ENCODE measurements around the gene INPP5F.
"Not testable (repeated sequence)": the region's sequence is repeated elsewhere in the genome, so short reads cannot be mapped to it uniquely, and the experiment has no call there.

The INPP5F gene

DNA sequence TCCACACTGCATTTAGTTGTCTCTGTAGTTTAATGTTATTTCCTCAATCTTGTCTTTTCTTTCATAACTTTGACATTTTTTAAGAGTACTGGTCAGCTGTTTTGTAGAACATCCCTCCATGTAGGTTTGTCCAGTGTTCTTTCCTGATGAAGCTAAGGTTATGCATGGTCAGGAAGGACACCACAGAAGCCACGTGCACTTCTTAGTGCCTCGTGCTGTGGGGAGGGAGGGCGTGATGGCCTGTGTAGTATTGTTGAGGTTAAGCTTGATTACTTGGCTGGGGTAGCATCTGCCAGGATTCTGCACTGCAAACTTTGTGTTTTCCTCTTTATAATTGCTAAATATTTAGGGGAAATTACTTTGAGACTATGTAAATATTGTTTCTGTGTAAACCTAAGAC, 98.4 kb downstream of the INPP5F start:
- no peak for DNase-seq (ENCODE audit: low read depth)

DNA sequence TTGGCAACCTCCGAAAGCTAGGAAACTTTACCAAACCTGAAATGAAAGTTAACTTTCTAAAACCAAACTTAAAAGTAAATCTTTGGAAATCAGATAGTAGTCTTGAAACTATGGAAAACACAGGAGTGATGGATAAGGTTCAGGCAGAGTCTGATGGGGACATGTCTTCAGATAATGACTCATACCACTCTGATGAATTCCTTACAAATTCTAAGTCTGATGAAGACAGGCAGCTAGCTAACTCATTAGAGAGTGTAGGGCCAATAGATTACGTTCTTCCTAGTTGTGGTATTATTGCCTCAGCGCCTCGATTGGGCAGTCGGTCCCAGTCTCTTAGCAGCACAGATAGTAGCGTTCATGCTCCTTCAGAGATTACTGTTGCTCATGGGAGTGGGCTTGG, 100.9 kb downstream of the INPP5F start:
- DNase-seq (ENCODE audit: low read depth): no peak

DNA sequence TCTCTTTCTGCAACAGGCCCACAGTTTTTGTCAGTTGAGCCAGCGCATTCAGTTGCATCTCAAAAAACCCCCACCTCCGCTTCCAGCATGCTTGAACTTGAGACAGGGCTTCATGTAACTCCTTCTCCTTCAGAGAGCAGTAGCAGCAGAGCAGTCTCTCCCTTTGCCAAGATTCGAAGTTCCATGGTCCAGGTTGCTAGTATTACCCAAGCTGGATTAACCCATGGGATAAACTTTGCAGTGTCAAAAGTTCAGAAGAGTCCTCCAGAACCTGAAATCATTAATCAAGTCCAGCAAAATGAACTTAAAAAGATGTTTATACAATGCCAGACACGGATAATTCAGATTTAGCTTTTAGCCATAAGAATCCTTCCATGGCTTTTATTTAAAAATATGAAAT, 101.6 kb downstream of the INPP5F start:
- DNase-seq (ENCODE audit: low read depth): no peak

DNA sequence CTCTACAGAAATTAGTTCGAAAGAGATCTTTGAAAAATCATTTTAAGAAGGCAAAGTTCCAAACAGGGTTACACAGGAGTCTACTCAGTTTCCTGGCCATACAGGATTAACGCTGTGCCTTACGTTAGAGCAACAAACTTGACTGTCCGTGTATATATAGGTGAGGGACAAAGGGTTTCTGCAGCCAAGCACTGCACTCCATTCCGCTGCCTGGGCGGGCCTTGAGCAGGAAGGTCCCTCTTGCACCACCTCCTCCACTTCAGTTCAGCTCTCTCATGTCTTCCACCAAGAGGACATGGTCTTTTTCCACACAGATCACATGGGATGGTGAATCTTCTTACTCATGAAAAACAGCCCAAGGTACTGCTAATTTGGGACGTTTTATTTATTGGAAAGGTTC, 103.6 kb downstream of the INPP5F start:
- no peak for DNase-seq (ENCODE audit: low read depth)

DNA sequence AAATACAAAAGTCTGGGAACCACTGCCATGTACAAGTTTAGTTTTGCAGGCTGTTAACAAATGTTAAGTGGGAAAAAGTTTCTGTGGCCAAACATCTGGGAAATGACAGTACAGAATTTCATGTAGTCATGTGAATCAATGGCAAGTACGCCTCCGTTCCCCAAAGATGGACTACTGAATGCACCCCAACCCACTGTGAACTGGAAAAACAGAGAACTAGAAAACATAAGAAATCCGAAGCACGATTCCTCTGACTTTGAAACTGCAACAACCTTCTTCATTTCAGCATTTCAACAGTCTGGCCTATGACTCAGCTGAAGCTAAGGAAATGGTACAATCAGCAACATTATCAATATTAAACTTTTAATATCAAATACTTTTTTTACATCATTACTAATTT, 105.0 kb downstream of the INPP5F start:
- DNase-seq (ENCODE audit: low read depth): no peak

DNA sequence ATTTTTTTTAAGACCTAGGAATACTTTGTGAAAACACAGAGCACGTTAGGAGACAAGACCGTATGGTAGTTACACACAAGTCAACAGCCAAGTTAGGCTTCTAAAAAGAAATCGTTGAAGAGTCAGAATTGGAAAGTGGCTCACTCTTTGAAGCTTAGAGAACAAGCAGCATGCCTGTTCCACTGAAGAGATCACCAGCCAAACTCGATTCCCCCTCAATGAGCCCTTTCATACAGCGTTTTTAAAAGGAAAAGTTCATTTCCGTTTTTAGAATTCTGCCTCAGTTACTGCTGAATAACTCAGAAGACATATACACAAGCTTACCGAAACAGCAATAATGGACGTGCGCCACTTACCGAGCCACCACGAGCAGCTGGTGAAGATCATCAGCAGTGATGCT, 105.8 kb downstream of the INPP5F start:
- DNase-seq (ENCODE audit: low read depth): no peak

DNA sequence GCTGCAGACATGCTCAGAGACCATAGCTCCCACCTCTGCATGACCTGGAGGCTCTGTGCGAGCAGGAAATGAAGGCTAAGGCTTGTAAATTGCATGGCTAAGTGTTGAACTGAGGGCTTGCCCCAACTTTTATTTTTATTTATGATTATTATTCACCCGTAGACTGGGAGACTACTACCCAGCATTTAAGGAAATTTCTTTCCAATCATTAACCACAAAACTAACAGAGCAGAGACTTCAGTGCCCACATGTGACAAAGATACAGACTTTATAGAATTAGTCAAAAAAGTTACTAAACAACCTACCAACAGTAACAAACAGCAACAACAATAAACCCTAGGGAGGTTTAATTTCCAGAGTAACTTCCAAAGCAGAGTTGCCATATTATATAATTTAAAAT, 107.1 kb downstream of the INPP5F start:
- no peak for DNase-seq (ENCODE audit: low read depth)

DNA sequence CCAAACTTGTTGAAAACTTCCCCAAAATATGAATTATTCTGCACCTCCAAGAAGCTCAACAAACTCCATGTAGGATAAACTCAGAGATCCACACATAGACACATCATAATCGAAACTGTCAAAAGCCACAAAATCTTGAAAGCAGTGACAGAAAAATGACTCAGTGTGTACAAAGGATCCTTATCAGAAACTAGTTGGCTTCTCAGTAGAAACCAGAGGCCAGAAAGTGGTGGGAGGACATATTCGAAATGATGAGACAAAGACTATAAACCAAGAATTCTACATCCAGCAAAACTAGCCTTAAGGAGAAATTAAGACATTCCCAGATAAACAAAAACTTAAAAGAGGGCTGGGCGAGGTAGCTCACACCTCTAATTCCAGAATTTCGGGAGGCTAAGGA, 108.3 kb downstream of the INPP5F start:
- DNase-seq (ENCODE audit: low read depth): no peak

DNA sequence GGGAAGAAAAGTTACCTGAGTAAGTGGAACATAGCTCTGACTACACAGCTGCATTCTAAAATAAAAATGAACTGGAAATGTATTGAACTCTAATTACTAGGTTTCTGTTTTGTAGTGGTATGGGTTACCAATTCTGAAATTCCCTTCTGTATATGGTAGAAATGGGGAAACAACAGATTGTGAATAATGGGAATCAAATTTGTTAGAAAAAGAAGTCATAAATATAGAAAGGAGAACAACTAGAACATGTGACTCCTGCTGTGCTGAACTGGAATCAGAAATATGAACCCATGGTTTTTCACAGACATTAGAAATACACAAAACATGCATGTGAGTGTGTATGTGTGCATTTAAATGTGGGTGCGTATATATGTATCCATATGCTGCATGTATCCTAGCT, 119.8 kb downstream of the INPP5F start:
- DNase-seq (ENCODE audit: low read depth): no peak

DNA sequence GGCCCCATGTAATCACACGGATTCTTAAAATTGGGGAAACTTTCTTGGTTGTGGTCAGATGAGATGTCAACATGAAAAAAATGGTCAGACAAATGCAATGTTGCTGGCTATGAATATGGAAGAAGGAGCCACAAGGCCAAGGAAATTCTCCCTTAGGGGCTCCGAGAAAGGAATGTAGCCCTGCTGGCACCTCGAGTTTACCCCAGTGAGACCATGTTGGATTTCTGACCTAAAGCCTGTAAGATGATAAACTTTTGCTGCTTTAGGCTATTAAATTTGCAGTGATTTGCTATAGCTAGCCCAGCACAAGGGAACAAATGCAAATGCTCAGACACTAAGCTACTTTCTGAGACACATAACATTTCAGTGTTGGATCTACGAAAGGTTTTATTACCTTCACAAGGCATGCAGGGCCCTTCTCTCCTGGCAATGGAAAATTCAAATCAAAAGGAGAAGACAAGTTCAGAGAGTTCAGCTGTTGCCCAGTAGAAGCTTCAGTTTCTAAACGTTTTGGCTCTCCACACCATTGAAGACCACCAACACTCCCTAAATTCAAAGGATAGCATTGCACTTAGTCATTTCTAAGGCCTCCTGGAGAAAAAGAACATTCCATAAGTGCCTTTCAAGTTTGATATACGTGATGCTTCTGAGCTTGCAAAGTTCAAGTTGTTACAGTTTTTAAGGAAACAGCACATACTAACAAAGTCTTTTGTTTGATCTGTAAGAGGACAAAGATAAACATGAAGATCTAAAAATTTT, 123.4 kb downstream of the INPP5F start:
- DNase-seq (ENCODE audit: low read depth): no peak

DNA sequence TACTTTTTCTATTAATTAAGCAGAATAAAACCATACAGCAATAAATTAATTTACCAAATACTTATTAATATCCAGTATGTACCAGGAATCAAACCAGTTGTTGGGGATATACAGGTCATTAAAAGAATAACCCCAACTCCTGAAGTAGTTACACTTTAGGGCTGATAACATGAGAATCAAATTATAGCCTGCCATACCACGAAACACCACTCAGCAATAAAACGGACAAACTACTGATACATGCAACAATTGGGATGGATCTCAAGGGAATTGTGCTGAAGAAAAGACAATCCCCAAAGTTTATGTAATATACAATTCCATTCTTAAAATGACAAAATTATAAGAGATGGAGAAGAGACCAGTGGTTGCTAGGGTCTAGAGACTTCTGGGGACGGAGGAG, 124.1 kb downstream of the INPP5F start:
- no peak for DNase-seq (ENCODE audit: low read depth)

DNA sequence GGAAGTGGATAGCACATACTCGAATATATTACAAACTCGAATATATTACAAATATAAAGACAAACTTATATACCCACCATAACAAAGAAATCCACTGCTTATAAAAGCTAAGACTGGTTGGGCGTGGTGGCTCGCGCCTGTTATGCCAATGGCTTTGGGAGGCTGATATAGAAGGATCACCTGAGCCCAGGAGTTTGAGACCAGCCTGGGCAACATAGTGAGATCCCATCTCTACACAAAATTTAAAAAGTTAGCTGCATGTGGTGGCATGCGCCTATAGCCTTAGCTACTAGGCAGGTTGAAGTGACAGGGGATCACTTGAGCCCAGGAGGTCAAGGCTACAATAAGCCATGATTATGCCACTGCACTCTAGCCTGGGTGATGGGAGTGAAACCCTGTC, 126.4 kb downstream of the INPP5F start:
- DNase-seq (ENCODE audit: low read depth): no peak

DNA sequence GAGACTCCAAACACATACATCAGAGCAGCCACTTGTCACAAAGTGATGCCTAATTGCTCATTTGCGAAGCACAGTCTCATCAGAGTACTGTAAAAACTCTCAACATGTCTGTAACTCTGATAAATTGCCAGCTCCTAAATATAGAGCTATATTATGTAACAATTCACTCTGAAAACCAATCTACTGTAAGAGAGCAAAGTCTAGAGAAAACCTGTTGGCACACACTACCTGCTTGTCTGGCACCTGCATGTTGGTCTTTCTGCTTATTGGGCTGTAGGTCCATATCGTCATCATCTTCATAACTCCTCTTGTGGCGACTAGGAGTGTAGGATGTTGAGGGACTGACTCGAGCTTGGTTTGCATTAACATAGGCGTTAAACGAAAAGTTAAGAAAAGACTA, 127.0 kb downstream of the INPP5F start:
- no peak for DNase-seq (ENCODE audit: low read depth)

DNA sequence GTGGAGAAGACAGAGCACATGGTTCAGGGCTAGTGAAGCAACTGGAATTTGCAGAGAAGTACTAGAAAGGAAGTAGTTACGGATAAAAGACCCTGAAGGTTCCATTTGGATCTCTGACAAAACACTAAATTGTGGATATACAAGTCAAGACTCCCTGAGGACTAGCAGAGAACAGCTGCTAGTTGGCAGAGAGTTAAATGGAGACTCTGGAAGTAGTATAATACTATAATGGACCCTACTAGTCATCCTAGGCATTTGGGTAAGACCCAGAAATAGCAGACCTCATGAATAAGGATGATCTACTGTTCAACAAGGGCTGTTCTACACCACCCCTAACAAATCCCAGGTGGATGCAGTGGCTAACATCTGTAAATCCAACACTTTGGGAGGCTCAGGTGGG, 127.7 kb downstream of the INPP5F start:
- no peak for DNase-seq (ENCODE audit: low read depth)

DNA sequence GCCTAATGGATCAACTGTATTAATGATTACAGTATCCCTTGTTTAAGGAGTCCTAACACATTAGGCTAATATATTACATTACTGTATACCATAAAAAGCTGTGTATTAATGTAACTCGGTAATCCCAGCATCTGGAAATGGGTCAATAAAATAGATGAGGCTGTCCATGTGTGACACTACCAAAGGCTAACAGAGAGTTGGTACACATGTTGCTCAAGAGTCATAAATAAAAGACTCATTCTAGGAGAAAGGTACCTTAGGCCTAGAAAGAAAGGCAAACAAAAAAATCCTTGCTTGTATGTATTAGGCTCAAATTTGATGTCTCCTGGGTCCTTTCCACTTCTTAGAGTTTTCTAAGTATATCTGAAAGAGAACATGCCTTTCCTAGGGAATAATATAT, 132.2 kb downstream of the INPP5F start:
- DNase-seq (ENCODE audit: low read depth): no peak

DNA sequence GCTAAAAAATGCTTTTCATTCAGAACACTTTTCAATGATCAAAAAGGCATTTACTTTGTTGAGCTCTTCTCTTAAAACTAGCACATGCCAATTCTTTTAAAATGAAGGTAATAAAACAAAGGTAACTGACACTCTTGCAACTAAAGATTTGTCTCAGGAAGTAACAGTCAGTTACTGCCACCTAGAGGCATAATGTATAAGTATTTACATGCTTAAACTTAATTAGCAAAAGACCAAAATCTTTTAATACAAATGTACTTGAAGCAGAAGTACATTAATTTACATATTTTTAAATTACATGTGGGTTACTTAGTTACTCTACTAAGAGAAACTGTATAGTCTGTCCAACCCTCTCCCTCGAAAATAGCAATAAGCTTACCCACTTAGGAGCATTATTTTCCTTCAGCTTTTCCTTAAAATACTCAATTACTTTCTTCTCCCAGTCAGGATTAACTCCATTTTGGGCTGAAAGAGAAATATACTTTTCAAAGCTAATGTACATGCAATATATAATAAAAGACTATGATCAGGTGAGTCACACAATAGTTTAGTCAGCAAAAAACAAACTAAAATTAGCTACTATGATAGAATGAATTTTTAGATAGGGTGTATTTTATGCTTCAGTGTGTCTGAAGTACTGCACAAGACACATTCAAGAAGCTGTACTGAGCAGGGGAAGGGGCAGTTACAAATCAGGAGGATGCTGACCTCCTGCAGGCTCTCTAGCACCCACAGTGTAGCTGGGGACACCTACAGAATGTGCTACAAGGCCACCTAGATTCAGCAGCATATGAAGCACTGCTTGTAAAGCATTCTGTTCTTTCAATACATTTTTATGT, 133.8 kb downstream of the INPP5F start:
- DNase-seq (ENCODE audit: low read depth): no peak

DNA sequence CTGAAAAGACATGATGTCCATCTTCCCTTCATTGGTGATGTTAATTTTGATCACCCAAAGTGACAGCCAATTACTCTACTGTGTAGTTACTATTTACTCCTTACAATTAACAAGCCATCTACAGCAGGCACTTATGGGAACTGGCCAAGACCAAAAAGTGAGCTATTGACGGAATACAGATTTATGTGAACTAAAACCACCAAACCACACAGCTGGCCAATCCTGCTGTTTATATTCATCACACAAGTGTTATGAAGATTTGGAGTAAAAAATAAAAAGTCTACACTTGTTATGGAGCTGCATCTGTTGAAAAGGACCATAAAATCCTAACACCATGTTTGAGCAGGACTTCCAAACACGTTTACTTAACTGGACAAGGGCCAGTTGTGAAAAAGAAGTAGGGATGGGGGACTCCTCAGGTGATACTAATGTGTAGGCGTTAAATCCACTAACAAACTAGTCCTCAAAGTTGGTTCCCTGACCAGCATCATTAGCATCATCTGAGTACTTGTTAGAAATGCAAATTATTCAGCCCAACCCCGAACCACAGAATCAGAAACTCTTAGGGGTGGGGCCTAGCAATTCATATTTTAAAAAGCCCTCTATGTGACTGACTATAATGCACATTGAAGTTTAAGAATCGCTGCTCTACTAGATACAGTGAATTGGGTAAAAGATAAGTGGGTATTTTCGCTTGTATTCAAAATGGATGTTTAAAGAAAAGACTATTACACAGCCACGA, 135.2 kb downstream of the INPP5F start:
- DNase-seq (ENCODE audit: low read depth): no peak

DNA sequence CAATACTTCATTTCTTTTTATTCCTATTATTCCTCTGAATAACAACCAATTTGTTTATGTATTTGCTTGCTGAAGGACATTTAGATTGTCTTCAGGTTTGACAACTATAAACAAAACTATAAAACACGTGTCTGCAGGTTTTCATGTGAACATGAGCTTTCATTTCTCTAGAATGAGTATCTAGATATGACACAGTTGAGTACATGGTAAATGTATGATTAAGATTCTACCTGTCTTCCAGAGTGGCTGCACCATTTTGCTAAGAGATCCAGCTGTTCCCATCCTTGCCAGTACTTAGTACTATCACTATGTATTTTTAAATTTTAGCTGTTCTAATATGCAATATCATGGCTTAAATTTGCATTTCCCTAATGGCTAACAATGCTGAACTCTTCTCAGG, 136.7 kb downstream of the INPP5F start:
- no peak for DNase-seq (ENCODE audit: low read depth)

DNA sequence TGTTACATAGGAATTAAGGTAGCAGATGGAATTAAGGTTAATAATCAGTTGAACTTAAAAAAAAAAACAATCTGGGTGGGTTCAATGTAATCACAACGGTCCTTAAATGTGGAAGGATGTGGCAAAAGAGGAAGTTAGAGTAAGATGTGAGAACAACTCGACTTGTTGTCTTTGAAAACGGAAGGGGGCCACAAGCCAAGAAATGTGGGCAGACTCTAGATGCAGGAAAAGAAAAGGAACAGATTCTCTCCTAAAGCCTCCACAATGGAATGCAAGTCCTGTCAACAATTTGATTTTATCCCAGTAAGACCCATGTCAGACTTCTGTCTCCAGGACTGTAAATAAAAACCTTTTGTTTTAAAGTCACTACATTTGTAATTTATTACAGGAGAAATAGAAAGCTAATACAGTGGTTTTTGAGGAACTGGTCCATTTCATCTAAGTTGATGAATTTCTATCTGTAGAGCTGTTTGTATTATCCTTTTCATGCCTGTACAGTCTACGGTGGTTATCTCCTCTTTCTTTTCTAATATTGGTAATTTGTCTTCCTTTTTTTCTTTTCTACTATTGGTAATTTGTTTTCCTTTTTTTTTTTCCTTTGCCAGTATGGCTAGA, 138.2 kb downstream of the INPP5F start:
- DNase-seq (ENCODE audit: low read depth): no peak

DNA sequence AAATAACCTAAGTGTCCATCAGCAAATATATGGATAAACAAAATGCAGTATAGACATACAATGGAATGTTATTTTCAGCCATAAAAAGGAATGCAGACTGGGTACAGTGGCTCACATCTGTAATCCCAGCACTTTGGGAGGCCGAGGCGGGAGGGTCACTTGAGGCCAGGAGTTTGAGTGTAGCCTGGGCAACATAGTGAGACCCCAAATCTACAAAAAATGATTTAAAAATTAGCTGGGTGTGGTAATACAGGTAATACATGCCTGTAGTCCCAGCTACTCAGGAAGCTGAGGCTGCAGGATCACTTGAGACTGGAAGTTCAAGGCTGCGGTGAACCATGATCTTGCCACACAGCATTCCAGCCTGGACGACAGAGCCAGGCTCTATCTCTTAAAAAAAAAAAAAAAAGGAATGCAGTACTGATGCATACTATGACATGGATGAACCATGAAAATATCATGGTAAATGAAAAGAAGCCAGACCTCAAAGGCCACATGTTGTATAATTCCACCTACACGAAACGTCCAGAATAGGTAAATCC, 139.9 kb downstream of the INPP5F start:
- DNase-seq (ENCODE audit: low read depth): no peak

DNA sequence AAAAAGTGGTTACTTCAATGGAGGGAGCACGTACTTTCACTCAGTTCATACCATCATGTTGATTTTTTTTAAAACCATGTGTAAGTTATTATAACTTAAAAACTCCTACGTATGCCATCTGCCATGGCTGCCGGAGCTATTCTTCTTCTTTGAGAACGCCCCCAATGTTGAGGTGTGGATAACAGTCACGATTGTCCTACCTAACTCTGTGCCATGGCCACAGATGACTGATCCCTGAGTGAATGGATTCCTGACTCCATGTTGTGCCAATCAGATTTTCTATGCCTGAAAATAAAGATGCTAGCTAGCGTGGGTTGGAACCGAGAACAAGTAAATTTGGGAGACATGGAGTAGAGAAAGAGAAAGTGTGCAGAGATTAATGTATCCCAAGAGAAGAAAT, 141.5 kb downstream of the INPP5F start:
- no peak for DNase-seq (ENCODE audit: low read depth)

DNA sequence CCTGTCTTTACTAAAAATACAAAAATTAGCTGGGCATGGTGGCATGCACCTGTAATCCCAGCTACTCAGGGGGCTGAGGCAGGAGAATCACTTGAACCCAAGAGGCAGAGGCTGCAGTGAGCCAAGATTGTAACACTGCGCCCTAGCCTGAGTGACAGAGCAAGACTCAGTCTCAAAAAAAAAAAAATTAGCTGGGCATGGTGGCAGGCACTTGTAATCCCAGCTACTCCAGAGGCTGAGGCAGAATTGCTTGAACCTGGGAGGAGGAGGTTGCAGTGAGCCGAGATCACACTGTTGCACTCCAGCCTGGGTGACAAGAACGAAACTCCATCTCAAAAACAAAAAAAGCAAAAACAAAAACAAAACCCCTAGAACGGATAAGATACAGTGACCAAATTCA, 143.5 kb downstream of the INPP5F start:
- DNase-seq (ENCODE audit: low read depth): not testable (repeated sequence)

Data from fibroblast of the conjunctiva (primary cell).